ENCODE results near the gene RIMBP2.

RIMBP2 gene

GRCh38 chr12:130493951-130494350 is 222.1 kb downstream of the RIMBP2 start:
- H3K4me3 ChIP-seq (ENCODE audit: low read depth in 1 of 2, low read length in 2 of 2), result no peak overlapping the region
- no peak overlapping the region for H3K9ac ChIP-seq (ENCODE audit: low read depth, low read length)
- TF ChIP-seq EZH2 (IDR thresholded peaks at IDR 0.05; ENCODE audit: borderline replicate concordance, low read depth, low read length, severe bottlenecking), result no peak
- H3K4me1 ChIP-seq (ENCODE audit: insufficient read depth, low read length), result no peaks in the 10 kb centered on the region
- DNase-seq (no peak), ATAC-seq (ENCODE audit: insufficient read depth, low read depth) (no peak)
- H3K9me3 ChIP-seq (ENCODE audit: insufficient read depth, low read length, severe bottlenecking), result no peaks in the 10 kb centered on the region
- no peak overlapping the region for H3K4me2 ChIP-seq (ENCODE audit: insufficient read depth, low read length)
- no peaks in the 10 kb centered on the region for H3K79me2 ChIP-seq (ENCODE audit: insufficient read depth, low read length)
- H3K36me3 ChIP-seq (ENCODE audit: insufficient read depth, low read length), result no peaks in the 10 kb centered on the region
- H3K27me3 ChIP-seq (ENCODE audit: insufficient read depth, low read length, poor library complexity), result peaks cover under 1% of the 10 kb centered on the region
- no peak overlapping the region for H3K27ac ChIP-seq (ENCODE audit: low read length)
- no peak overlapping the region for H2AFZ ChIP-seq (ENCODE audit: low read depth, low read length)
- H4K20me1 ChIP-seq (ENCODE audit: insufficient read depth, low read length), result no peaks in the 10 kb centered on the region

DNA sequence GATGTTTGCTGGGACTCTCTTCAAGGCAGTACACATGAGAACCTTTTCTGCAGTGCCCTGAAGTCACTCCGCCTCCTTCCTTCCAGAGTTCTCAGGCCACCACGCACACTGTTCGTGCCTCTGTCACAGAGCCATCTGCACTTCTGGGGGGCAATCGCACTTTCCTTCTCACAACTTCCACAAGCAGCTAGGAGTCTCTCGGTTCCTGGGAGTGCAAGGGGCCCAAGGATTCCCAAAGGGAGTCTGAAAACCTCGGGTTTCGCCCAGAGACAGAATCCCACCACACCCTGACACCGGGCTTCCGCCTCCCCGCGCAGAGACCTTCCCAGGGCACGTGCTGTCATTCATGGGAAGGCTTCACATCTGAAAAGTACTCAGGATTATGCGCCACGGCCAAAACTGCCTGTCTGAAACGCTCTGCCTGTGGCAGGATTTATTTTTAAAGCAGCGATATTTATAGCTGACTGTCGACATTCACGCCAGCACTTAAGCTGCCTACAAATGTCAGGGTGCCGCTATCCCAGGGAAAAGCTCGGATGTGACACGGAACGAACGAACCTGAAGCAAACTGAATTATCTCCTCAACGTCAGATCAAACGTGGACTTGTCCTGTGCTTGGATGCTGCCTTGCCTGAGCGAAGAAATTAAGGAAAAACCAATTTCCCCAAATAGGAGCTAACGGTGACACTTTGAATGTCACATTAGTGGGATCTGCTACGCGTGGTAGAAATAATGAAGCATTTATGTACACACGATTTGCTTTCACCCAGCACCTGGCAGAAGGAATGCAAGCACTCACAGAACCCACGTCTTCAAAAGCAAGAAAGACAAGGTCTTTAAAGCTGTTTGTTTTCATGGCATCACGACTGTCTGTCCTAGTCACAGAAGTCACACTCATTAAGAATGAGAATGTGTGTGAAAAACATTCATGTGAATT is 224.4 kb downstream of the RIMBP2 start:
- TF ChIP-seq, protein P1, sequence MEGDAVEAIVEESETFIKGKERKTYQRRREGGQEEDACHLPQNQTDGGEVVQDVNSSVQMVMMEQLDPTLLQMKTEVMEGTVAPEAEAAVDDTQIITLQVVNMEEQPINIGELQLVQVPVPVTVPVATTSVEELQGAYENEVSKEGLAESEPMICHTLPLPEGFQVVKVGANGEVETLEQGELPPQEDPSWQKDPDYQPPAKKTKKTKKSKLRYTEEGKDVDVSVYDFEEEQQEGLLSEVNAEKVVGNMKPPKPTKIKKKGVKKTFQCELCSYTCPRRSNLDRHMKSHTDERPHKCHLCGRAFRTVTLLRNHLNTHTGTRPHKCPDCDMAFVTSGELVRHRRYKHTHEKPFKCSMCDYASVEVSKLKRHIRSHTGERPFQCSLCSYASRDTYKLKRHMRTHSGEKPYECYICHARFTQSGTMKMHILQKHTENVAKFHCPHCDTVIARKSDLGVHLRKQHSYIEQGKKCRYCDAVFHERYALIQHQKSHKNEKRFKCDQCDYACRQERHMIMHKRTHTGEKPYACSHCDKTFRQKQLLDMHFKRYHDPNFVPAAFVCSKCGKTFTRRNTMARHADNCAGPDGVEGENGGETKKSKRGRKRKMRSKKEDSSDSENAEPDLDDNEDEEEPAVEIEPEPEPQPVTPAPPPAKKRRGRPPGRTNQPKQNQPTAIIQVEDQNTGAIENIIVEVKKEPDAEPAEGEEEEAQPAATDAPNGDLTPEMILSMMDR (IDR thresholded peaks at IDR 0.05; ENCODE audit: borderline replicate concordance, extremely low read depth, low read length, poor library complexity, severe bottlenecking), result no peak
- TF ChIP-seq EZH2 (IDR thresholded peaks at IDR 0.05; ENCODE audit: borderline replicate concordance, low read depth, low read length, severe bottlenecking), result no peak
- H3K79me2 ChIP-seq (ENCODE audit: insufficient read depth, low read length), result no peaks in the 10 kb centered on the region
- no peaks in the 10 kb centered on the region for H4K20me1 ChIP-seq (ENCODE audit: insufficient read depth, low read length)
- DNase-seq (no peak), ATAC-seq (ENCODE audit: insufficient read depth, low read depth) (no peak)
- no peaks in the 10 kb centered on the region for H3K4me1 ChIP-seq (ENCODE audit: insufficient read depth, low read length)
- no peak overlapping the region for H2AFZ ChIP-seq (ENCODE audit: low read depth, low read length)
- no peak overlapping the region for H3K9ac ChIP-seq (ENCODE audit: low read depth, low read length)
- H3K9me3 ChIP-seq (ENCODE audit: insufficient read depth, low read length, severe bottlenecking), result no peaks in the 10 kb centered on the region
- no peak overlapping the region for H3K4me3 ChIP-seq (ENCODE audit: low read depth in 1 of 2, low read length in 2 of 2)
- H3K4me2 ChIP-seq (ENCODE audit: insufficient read depth, low read length), result no peak overlapping the region
- no peak overlapping the region for H3K27ac ChIP-seq (ENCODE audit: low read length)
- no peaks in the 10 kb centered on the region for H3K36me3 ChIP-seq (ENCODE audit: insufficient read depth, low read length)
- peaks cover 3% of the 10 kb centered on the region for H3K27me3 ChIP-seq (ENCODE audit: insufficient read depth, low read length, poor library complexity)

GRCh38 chr12:130490674-130491073 is 225.4 kb downstream of the RIMBP2 start:
- TF ChIP-seq, protein P1 (IDR thresholded peaks at IDR 0.05; ENCODE audit: borderline replicate concordance, extremely low read depth, low read length, poor library complexity, severe bottlenecking), result no peak
- no peak for TF ChIP-seq EZH2 (IDR thresholded peaks at IDR 0.05; ENCODE audit: borderline replicate concordance, low read depth, low read length, severe bottlenecking)
- Histone ChIP-seq H3K27ac (ENCODE audit: low read length) (no peak overlapping the region), H3K27me3 (ENCODE audit: insufficient read depth, low read length, poor library complexity) (peaks cover 3% of the 10 kb centered on the region), H4K20me1 (ENCODE audit: insufficient read depth, low read length) (no peaks in the 10 kb centered on the region), H3K4me1 (ENCODE audit: insufficient read depth, low read length) (no peaks in the 10 kb centered on the region), H3K9me3 (ENCODE audit: insufficient read depth, low read length, severe bottlenecking) (no peaks in the 10 kb centered on the region), H3K79me2 (ENCODE audit: insufficient read depth, low read length) (no peaks in the 10 kb centered on the region), H3K4me2 (ENCODE audit: insufficient read depth, low read length) (no peak overlapping the region), H3K36me3 (ENCODE audit: insufficient read depth, low read length) (no peaks in the 10 kb centered on the region), H2AFZ (ENCODE audit: low read depth, low read length) (no peak overlapping the region), H3K9ac (ENCODE audit: low read depth, low read length) (no peak overlapping the region), H3K4me3 (ENCODE audit: low read depth in 1 of 2, low read length in 2 of 2) (no peak overlapping the region)
- ATAC-seq (ENCODE audit: insufficient read depth, low read depth), result no peak
- DNase-seq, result no peak

DNA sequence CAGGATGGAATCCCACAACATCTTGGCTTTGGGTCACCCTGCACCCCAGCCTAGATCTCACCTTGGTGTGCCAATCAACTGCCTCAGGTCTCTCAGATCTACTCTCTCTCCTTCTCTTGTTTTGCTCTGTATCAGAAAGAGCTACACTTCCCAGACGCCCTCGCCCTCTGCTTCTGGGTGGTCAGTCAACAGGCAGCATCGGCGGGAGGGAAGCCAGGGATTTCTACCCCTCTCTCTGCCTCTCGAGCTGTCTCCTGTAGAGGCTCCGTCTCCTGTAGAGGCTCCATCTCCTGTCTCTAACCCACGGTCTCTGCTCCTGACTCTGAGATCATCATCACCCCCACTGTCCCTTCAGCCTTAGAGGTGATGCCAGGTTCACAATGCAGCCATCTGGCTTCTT is 226.8 kb downstream of the RIMBP2 start:
- Histone ChIP-seq H3K27ac (ENCODE audit: low read length) (no peak overlapping the region), H3K27me3 (ENCODE audit: insufficient read depth, low read length, poor library complexity) (peaks cover 3% of the 10 kb centered on the region), H3K4me2 (ENCODE audit: insufficient read depth, low read length) (no peak overlapping the region), H2AFZ (ENCODE audit: low read depth, low read length) (no peak overlapping the region), H3K36me3 (ENCODE audit: insufficient read depth, low read length) (no peaks in the 10 kb centered on the region), H3K79me2 (ENCODE audit: insufficient read depth, low read length) (no peaks in the 10 kb centered on the region), H3K4me3 (ENCODE audit: low read depth in 1 of 2, low read length in 2 of 2) (no peak overlapping the region), H3K4me1 (ENCODE audit: insufficient read depth, low read length) (no peaks in the 10 kb centered on the region), H4K20me1 (ENCODE audit: insufficient read depth, low read length) (no peaks in the 10 kb centered on the region), H3K9ac (ENCODE audit: low read depth, low read length) (no peak overlapping the region), H3K9me3 (ENCODE audit: insufficient read depth, low read length, severe bottlenecking) (no peaks in the 10 kb centered on the region)
- no peak for ATAC-seq (ENCODE audit: insufficient read depth, low read depth)
- no peak for DNase-seq
- TF ChIP-seq, protein P1 (IDR thresholded peaks at IDR 0.05; ENCODE audit: borderline replicate concordance, extremely low read depth, low read length, poor library complexity, severe bottlenecking), result no peak
- TF ChIP-seq EZH2 (IDR thresholded peaks at IDR 0.05; ENCODE audit: borderline replicate concordance, low read depth, low read length, severe bottlenecking), result no peak
